Memory B cell (primary cell): ENCODE results near the gene MT4.

Experiments used
- ATAC-seq: fragments of 150-1000 bp; cut with Tn5 transposase; 2 replicates; pipeline ENCODE4 v1.10.0; 2021; ENCODE audit warnings: low read depth, mild to moderate bottlenecking, moderate library complexity
- DNase-seq, 2 donors: peaks; one replicate each; pipeline ENCODE4 v3.0.0; 2022; ENCODE audit warnings: low spot score in 2 of 2
- H3K27ac Mint-ChIP-seq: one replicate; pipeline ENCODE4 v1.8.0; 2022; ENCODE audit warnings: mild to moderate bottlenecking, moderate library complexity, mixed read lengths
- H3K27me3 Mint-ChIP-seq: one replicate; pipeline ENCODE4 v1.8.0; 2022; ENCODE audit warnings: mixed read lengths
- H3K36me3 Mint-ChIP-seq: one replicate; pipeline ENCODE4 v1.8.0; 2022; ENCODE audit warnings: mild to moderate bottlenecking, mixed read lengths
- H3K4me1 Mint-ChIP-seq: one replicate; pipeline ENCODE4 v1.8.0; 2022; ENCODE audit warnings: mixed read lengths
- H3K4me3 Mint-ChIP-seq: one replicate; pipeline ENCODE4 v1.8.0; 2022; ENCODE audit warnings: mild to moderate bottlenecking, moderate library complexity, mixed read lengths
- H3K9me3 Mint-ChIP-seq: one replicate; pipeline ENCODE4 v1.8.0; 2022; ENCODE audit warnings: mixed read lengths

MT4 gene

DNA sequence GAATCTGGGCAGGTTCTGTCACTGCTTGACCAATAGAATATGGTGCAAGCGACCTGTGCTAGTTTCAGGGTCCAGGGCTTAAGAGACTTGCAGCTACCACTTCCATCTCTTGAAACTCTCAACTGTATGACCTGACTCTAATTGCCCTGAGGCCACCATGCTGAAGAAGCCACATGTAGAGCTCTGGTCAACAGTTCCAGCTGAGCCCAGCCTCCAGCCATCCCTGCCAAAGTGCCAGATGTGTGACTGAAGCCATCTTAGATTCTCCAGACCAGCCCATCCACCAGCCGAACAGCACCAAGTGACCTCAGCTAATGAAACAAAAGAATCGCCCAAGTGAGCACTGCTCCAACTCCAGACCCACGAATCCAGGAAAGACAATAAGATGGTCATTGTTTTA is 40.1 kb downstream of the MT4 start:
- no peak overlapping the region for H3K4me3 Mint-ChIP-seq
- ATAC-seq (no peak), DNase-seq (no peak)
- H3K27ac Mint-ChIP-seq, result no peak overlapping the region
- peaks cover 10% of the 10 kb centered on the region for H3K27me3 Mint-ChIP-seq
- H3K9me3 Mint-ChIP-seq, result no peaks in the 10 kb centered on the region
- H3K36me3 Mint-ChIP-seq, result no peaks in the 10 kb centered on the region
- peaks cover 17% of the 10 kb centered on the region for H3K4me1 Mint-ChIP-seq

DNA sequence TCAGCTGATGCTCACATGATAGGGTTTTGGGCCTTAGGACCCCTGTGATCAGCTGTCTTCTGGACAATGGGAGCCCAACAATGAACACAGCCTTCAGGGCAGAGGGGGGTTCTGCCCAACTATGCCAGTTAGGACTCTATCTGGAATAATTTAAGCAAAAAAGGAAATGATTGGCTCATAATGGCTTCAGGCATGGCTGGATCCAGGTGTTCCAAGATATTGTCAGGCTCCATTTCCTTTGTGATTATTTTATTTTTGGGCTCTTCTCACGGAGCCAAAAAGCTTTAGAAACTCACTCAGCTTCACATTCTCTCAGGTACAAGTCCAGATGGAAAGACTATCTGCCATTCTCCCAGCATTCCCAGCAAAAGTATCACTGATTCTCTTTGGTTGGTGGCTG is 40.6 kb downstream of the MT4 start:
- DNase-seq (no peak), ATAC-seq (no peak)
- Mint-ChIP-seq H3K4me3 (no peak overlapping the region), H3K9me3 (no peaks in the 10 kb centered on the region), H3K27ac (no peak overlapping the region), H3K27me3 (peaks cover 7% of the 10 kb centered on the region), H3K36me3 (no peaks in the 10 kb centered on the region), H3K4me1 (peaks cover 18% of the 10 kb centered on the region)

DNA sequence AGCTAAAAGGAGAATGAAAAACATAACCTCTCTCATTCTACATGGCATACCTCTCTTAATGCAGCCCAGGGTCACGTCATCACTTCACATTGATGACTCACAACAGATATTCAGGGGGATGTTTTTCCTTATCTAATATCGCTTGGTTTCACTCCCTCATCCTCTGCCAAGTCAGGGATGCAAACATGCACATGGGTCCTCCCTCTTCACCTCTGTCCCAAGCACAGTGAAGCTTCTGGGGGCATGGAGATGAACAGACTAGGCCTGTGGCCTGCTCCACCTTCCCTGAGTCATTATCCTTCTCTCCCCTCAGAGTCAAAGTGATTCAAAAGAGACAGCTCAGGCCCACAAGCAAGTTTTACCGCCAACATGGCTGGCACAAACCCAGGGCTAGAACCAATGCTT is 41.2 kb downstream of the MT4 start:
- no peak overlapping the region for H3K27ac Mint-ChIP-seq
- DNase-seq, result no peak

DNA sequence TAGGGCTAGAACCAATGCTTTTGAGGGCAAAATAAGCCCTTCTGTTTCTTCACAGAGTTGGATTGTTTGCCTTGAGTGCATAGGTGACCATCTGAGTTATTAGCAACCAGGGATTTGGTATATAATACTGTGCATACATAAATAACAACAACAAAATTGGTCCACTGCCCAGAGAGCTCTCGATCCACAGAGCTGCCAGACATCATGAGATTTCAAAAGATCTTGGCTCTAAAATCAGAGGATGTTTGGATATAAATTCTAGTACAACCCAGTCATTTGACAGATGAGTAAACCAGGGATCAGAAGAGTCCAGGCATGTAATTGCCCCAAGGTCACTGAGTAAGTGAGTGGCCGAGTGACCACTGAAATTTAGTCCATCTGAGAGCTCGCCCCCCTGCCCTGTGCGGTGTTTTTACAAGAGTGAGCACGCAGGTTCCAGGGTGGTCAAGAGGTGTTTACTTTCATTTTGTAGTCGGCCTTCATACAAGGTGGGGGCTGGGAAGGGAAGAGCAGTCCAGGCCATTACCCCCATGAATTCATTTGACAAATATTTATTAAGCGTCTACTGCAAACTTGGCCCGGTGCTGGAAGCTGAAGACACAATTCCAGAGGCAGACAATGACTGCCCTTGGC is 41.7 kb downstream of the MT4 start:
- Mint-ChIP-seq H3K36me3 (no peaks in the 10 kb centered on the region), H3K4me3 (peak overlapping the region; percentile 27), H3K27me3 (peaks cover 2% of the 10 kb centered on the region), H3K4me1 (peaks cover 26% of the 10 kb centered on the region), H3K27ac (peak overlapping the region; percentile 17), H3K9me3 (no peaks in the 10 kb centered on the region)
- DNase-seq (no peak), ATAC-seq (no peak)

More for the DNA sequence above, 41.2 kb downstream of the MT4 start:
- ATAC-seq, result no peak
- Mint-ChIP-seq H3K36me3 (no peaks in the 10 kb centered on the region), H3K9me3 (no peaks in the 10 kb centered on the region), H3K27me3 (peaks cover 3% of the 10 kb centered on the region), H3K4me1 (peaks cover 22% of the 10 kb centered on the region), H3K4me3 (no peak overlapping the region)

DNA sequence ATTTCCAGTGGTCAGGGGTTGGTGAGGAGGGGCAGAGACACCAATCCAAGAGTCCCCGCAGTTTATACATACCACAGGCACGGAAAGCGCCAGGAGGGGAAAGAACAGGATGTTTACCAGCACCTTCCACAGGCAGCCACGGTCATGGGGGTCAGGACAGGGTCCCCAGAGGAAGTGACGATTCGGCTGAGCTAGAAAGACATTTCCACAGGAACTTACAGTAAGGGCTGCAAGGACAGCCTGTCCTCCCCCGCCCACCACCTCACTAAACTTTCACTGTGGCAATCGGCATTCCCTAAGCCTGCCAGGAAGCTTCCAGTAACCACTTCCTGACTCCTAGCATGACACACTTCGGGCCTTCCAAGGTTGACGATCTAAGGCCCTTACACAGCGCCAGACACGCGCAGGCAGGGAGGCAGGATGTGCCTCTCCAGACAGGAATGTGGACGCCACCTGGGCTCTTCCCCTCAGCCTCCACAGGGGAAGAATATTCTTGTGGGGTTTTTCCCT is 42.3 kb downstream of the MT4 start:
- Mint-ChIP-seq H3K4me1 (peaks cover 26% of the 10 kb centered on the region), H3K9me3 (no peaks in the 10 kb centered on the region), H3K36me3 (no peaks in the 10 kb centered on the region), H3K27me3 (peaks cover 2% of the 10 kb centered on the region), H3K4me3 (peak overlapping the region; percentile 27), H3K27ac (no peak overlapping the region)
- DNase-seq, result no peak
- no peak for ATAC-seq

DNA sequence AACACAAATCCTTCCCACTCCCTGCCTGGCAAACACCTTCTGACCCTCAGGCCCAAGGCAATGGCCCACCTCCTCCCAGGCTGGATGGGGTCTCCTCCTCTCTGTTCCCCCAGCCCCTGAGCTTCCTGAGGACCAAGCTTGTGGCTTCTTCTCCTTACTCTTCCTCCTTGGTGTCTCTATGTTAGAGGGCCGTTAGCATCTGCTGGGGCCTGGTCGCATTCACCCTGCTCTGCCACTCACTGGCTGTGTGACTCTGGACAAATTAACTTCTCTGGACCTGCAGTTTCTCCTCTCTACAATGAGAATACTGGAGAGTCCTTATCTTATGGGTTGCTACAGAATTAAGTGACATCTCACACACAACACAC is 42.8 kb downstream of the MT4 start:
- no peaks in the 10 kb centered on the region for H3K9me3 Mint-ChIP-seq
- peak overlapping the region; percentile 68 for H3K4me3 Mint-ChIP-seq
- no peaks in the 10 kb centered on the region for H3K36me3 Mint-ChIP-seq
- H3K27ac Mint-ChIP-seq, result peak overlapping the region; percentile 19
- ATAC-seq (no peak), DNase-seq (no peak)
- H3K27me3 Mint-ChIP-seq, result peaks cover 2% of the 10 kb centered on the region
- H3K4me1 Mint-ChIP-seq, result peaks cover 26% of the 10 kb centered on the region

DNA sequence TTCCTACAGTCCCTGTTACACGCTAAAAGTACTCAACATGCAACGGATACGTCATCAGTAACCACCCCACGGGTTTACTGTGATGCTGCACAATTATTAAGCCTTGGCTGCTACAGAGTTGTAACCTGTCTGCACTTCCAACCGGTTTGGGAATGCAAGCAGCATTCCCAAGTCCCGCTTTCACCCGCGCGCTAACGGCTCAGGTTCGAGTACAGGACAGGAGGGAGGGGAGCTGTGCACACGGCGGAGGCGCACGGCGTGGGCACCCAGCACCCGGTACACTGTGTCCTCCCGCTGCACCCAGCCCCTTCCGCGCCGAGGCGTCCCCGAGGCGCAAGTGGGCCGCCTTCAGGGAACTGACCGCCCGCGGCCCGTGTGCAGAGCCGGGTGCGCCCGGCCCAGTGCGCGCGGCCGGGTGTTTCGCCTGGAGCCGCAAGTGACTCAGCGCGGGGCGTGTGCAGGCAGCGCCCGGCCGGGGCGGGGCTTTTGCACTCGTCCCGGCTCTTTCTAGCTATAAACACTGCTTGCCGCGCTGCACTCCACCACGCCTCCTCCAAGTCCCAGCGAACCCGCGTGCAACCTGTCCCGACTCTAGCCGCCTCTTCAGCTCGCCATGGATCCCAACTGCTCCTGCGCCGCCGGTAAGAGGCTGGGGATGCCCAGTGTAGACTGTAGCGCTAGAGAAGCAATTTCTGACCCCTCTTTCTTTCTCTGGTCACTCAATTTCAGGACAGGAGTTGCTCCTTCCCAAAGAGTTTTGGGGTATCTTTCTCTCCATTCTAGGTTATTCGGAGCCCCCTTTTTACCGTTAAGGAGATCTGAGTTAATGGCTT is 43.4 kb downstream of the MT4 start, which contains the start of gene MT2A:
Gene MT2A (plus strand): TSS at position 542 of the 833 bp plus-strand sequence. CDS start 72 bp downstream, at position 614.
- H3K9me3 Mint-ChIP-seq, result no peaks in the 10 kb centered on the region
- peak within 1 kb of the TSS; percentile 86 for H3K27ac Mint-ChIP-seq
- H3K4me3 Mint-ChIP-seq, result peak within 1 kb of the TSS; percentile 92
- peak; percentile 68 to 69 for DNase-seq
- H3K4me1 Mint-ChIP-seq, result peaks cover 26% of the 10 kb centered on the region
- H3K36me3 Mint-ChIP-seq, result no peaks in the 10 kb centered on the region
- H3K27me3 Mint-ChIP-seq, result peaks cover 2% of the 10 kb centered on the region
- ATAC-seq, result peak; percentile 79

DNA sequence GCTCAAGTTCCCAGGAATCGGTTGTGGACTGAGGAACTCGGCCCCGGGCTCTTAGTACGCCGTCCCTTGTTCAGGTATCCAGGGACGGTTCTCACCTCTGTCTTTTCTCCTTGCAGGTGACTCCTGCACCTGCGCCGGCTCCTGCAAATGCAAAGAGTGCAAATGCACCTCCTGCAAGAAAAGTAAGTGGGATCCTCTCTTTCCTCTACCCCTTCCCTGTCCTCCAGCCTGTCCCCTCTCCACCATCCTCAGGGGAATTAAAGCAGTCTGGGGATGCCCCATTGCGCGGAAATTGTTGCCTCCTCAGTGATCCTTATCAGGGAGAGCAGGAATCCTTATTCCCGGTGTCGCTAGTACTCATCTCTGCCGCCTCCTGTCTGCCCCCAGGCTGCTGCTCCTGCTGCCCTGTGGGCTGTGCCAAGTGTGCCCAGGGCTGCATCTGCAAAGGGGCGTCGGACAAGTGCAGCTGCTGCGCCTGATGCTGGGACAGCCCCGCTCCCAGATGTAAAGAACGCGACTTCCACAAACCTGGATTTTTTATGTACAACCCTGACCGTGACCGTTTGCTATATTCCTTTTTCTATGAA is 44.1 kb downstream of the MT4 start:
- H3K27ac Mint-ChIP-seq, result peak overlapping the region; percentile 86
- H3K4me3 Mint-ChIP-seq, result peak overlapping the region; percentile 92
- no peaks in the 10 kb centered on the region for H3K36me3 Mint-ChIP-seq
- DNase-seq (no peak), ATAC-seq (no peak)
- no peaks in the 10 kb centered on the region for H3K9me3 Mint-ChIP-seq
- no peaks in the 10 kb centered on the region for H3K27me3 Mint-ChIP-seq
- peaks cover 26% of the 10 kb centered on the region for H3K4me1 Mint-ChIP-seq

DNA sequence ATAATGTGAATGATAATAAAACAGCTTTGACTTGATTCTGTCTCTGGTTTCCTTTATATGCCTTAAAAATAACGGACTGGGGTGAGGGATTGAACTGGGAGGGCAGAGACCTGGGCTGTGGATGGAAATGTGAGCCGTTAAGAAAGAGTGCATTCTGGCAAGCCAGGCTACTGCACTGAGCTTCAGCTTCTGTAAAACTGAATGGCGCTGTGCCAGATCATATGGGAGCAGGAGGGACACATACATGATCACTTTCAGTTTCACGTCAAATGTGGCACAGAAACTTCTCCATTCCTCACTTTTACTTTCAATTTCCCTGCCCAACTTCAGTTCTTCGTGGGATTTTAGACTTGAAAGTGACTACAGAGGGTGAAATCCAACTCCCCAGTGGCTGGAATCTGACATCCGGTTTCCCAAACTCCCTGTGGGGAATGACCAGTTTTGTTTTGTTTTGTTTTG is 44.6 kb downstream of the MT4 start:
- no peaks in the 10 kb centered on the region for H3K27me3 Mint-ChIP-seq
- H3K36me3 Mint-ChIP-seq, result no peaks in the 10 kb centered on the region
- DNase-seq (peak; percentile 63 to 77), ATAC-seq (peak; percentile 75)
- peaks cover 26% of the 10 kb centered on the region for H3K4me1 Mint-ChIP-seq
- H3K4me3 Mint-ChIP-seq, result peak overlapping the region; percentile 92
- H3K9me3 Mint-ChIP-seq, result no peaks in the 10 kb centered on the region
- H3K27ac Mint-ChIP-seq, result peak overlapping the region; percentile 86

DNA sequence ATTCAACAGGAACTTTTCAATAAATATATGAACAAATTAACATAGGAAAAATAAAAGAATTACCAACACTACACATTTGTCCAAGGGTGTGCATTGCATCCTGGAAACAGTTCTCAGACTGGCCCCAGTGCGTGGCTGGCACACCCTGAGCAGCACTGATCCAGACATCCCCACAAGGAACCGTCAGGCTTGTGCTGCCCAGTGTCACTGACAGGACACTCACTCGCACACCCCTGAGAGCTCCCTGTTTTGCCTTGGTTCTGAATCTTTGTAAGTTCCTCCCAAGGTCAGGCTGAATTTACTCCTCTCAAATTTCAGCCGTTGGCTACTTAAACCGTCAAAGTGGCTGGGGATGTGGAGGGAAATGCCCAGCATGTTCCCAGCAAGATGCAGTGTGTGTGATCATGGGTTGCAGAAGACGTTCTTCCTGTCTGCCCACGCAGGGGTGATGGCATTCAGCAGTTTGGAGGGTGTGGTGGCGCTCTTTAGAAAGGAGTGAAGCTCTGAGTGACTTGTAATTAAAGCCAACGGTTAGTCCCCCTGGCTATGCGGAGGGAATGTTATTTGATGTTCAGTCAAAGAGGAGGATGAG is 45.2 kb downstream of the MT4 start:
- Mint-ChIP-seq H3K27me3 (no peaks in the 10 kb centered on the region), H3K4me3 (peak overlapping the region; percentile 92), H3K27ac (peak overlapping the region; percentile 86), H3K36me3 (no peaks in the 10 kb centered on the region), H3K9me3 (no peaks in the 10 kb centered on the region), H3K4me1 (peaks cover 26% of the 10 kb centered on the region)
- ATAC-seq (peak; percentile 57), DNase-seq (peak in 1 of 2 donors; percentile 26)

DNA sequence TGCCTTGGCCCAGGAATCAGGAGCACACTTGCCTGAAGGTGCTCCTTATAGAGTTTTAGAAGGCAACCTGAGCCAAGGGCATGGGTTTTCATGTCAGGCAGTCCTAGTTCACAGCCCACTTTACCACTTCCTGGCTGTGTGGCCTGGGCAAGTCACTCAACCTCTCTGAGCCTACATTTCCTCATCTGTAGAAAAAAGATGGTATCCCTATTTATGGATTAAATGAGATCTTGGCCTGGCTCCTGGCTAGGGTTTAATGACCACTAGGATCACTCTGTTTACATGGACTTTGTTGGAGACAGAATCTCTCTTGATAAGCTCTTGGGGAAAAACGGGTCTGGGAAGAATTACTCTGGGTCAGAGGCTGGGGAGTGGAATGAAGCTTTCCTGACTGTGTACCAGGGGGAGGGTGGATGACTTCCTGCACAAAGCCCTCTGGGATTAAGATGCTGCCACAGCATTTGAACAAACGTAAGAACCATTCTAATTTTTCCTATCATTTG is 45.8 kb downstream of the MT4 start:
- Mint-ChIP-seq H3K27ac (peak overlapping the region; percentile 86), H3K4me3 (peak overlapping the region; percentile 72), H3K36me3 (no peaks in the 10 kb centered on the region), H3K4me1 (peaks cover 26% of the 10 kb centered on the region), H3K27me3 (no peaks in the 10 kb centered on the region), H3K9me3 (no peaks in the 10 kb centered on the region)
- no peak for DNase-seq
- no peak for ATAC-seq

DNA sequence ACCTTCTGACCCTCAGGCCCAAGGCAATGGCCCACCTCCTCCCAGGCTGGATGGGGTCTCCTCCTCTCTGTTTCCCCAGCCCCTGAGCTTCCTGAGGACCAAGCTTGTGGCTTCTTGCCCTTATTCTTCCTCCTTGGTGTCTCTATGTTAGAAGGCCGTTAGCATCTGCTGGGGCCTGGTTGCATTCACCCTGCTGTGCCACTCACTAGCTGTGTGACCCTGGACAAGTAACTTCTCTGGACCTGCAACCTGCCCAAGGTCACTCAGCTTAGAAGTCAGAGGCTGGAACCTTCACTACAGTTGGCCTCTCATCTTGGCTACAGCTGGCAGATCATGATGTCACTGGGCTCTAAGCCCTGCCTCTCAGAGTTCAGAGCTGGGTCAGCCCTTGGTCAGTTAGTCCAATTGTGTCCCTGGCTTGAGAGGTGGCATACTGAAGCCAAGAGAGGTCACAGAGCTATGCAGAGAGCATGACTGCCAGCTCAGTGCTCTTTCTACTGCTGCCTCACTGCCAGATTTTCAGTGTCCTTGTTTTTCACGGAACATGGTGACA is 46.5 kb downstream of the MT4 start:
- Mint-ChIP-seq H3K27ac (peak overlapping the region; percentile 86), H3K4me3 (peak overlapping the region; percentile 47), H3K4me1 (peaks cover 26% of the 10 kb centered on the region), H3K36me3 (no peaks in the 10 kb centered on the region), H3K9me3 (no peaks in the 10 kb centered on the region), H3K27me3 (no peaks in the 10 kb centered on the region)
- no peak for DNase-seq
- ATAC-seq, result no peak

DNA sequence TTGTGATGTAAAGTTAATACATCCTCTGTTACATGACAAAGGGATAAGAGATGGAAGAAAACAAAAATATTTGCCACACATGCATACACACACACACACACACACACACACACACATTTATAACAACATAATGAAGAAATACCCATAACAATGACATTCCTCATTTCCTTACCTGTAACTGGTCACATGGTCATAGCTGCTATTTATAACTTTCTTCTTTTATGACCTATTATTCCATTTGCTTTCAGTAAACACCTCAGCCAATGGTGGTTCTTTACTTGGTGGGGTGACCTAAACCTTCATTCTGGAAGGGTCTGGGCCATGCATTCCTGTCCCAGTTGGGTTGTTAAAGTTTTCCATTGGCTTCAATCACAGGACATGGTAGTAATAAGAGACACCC is 48.8 kb downstream of the MT4 start:
- Mint-ChIP-seq H3K4me3 (no peak overlapping the region), H3K27ac (no peak overlapping the region), H3K27me3 (peaks cover 8% of the 10 kb centered on the region), H3K9me3 (no peaks in the 10 kb centered on the region), H3K4me1 (peaks cover 27% of the 10 kb centered on the region), H3K36me3 (no peaks in the 10 kb centered on the region)
- ATAC-seq (no peak), DNase-seq (no peak)
